Activated naive CD4-positive, alpha-beta T cell treated with anti-CD3 and anti-CD28 coated beads, Interleukin-2, amount 50 U/mL, for 24 hours (primary cell): ENCODE data around the gene DEAF1.

Experiments used
- H3K27ac Mint-ChIP-seq: one replicate; pipeline ENCODE4 v1.8.0; 2021; ENCODE audit warnings: mild to moderate bottlenecking, mixed read lengths
- H3K27me3 Mint-ChIP-seq: one replicate; pipeline ENCODE4 v1.8.0; 2021; ENCODE audit warnings: mixed read lengths
- H3K36me3 Mint-ChIP-seq: one replicate; pipeline ENCODE4 v1.8.0; 2021; ENCODE audit warnings: mixed read lengths
- H3K4me1 Mint-ChIP-seq: one replicate; pipeline ENCODE4 v1.8.0; 2021; ENCODE audit warnings: mixed read lengths
- H3K4me3 Mint-ChIP-seq: one replicate; pipeline ENCODE4 v1.8.0; 2021; ENCODE audit warnings: mild to moderate bottlenecking, mixed read lengths
- H3K9me3 Mint-ChIP-seq: one replicate; pipeline ENCODE4 v1.8.0; 2021; ENCODE audit warnings: mixed read lengths

DEAF1 gene

DNA sequence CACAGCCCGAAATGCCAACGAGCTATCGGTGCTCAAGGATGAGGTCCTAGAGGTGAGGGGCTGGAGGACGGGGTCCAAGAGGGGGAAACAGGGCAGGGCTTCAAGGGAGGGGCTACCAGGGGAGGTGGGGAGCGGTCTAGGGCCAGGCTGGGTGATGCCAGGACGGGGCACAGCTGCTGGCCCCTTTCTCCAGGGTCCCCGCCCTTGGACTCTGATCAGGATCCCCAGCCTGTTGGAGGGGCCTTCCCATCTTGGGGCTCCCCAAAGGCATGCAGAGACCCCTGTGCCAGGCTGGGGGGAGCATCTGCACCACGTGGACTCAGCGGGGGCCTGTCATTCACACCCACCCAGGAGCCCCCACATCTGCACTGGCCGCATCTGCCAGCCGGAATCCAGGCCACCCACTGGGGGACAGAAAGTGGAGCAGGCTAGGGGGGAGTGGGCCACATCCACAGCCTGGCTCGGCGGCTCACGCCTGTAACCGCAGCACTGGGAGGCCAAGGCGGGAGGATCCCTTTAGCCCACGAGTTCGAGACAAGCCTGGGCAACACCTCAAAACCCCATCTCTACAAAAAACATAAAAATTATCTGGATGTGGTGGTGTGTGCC is 29.9 kb upstream of the DEAF1 start:
- peak overlapping the region; percentile 23 for H3K4me3 Mint-ChIP-seq
- H3K4me1 Mint-ChIP-seq: peaks cover 5% of the 10 kb centered on the region
- H3K27ac Mint-ChIP-seq: no peak overlapping the region
- H3K27me3 Mint-ChIP-seq: peaks cover 8% of the 10 kb centered on the region
- no peaks in the 10 kb centered on the region for H3K36me3 Mint-ChIP-seq
- H3K9me3 Mint-ChIP-seq: no peaks in the 10 kb centered on the region

DNA sequence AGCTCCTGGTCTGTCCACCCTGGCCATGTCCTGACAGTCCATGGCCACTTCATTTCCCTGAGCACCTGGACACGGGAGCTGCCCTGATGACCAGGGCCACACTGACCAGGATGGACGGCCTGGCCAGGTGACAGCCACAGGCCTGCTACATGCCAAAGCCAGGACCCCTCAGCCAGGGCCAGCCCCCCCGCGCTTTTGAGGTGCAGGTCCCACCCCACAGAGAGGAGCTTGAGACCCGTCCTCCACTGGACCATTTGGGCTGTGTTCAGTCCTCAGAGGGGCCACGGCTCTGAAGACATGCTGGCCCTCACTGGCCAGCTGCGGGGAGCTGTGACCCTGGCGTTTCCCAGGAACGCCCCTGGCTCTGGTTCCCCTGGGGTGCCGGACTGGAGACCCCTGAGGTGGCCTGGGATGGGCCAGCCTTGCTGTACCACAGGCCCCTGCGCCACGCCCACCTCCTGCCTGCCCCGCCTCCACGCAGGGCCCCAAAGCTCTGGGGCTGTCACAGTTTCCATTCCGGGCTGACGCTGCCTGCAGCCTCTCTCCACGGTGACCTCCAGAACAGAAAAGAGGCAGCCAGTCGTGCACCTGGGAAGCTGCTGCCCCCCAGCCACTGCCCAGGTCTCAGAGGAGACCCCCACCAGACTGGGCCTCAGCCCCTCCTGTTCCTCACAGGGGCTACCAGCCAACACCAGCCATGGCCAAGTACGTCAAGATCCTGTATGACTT is 29.2 kb upstream of the DEAF1 start:
- H3K27me3 Mint-ChIP-seq: peaks cover 11% of the 10 kb centered on the region
- no peaks in the 10 kb centered on the region for H3K9me3 Mint-ChIP-seq
- peaks cover 5% of the 10 kb centered on the region for H3K4me1 Mint-ChIP-seq
- H3K4me3 Mint-ChIP-seq: no peak overlapping the region
- no peak overlapping the region for H3K27ac Mint-ChIP-seq
- no peaks in the 10 kb centered on the region for H3K36me3 Mint-ChIP-seq

DNA sequence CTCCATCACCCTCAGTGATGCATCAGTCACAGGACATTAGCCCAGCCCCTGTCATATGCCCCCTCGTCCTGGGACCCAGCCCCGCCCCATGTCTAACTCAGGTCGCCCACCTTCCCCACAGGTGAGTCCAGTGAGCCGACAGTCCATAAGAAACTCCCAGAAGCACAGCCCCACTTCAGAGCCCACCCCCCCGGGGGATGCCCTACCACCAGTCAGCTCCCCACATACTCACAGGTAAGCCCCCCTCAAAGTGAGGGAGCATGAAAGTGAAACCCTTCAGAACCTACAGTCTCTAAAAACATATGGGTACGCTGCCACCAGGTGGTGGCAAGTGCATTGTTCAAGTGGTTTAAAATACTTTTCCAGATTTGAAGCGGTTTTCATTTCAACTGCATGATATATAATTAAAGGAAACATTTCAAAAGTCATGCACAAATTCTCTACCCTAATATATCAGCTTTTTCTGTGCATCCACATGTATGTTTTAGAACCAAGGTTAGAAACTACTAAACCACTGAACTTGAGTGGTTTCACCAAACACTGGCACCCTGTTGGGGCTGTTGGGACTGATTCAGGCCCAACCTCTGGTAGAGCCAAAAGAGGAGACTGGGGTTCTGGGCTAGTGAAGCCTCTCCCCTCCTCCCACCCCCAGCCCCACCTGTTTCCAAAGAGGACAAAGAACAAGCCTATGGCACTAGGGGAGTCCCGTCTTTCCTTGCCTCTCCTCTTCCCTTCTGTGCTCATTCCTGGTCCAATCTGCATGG is 28.3 kb upstream of the DEAF1 start:
- no peak overlapping the region for H3K27ac Mint-ChIP-seq
- no peaks in the 10 kb centered on the region for H3K36me3 Mint-ChIP-seq
- H3K9me3 Mint-ChIP-seq: no peaks in the 10 kb centered on the region
- H3K4me3 Mint-ChIP-seq: peak overlapping the region; percentile 47
- peaks cover 5% of the 10 kb centered on the region for H3K4me1 Mint-ChIP-seq
- H3K27me3 Mint-ChIP-seq: peaks cover 11% of the 10 kb centered on the region

DNA sequence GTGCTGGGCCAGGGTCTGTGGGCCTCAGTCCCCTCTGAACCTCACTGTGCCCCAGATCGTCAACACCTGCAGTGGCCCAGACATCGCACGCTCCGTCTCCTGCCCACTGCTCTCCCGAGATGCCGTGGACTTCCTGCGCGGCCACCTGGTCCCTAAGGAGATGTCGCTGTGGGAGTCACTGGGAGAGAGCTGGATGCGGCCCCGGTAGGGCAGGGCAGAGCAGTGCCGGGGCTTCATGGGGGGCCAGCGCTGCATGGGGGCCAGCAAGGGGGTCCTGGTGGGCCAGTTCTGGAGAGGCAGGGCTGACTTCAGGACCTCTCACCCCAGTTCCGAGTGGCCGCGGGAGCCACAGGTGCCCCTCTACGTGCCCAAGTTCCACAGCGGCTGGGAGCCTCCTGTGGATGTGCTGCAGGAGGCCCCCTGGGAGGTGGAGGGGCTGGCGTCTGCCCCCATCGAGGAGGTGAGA is 27.4 kb upstream of the DEAF1 start:
- H3K9me3 Mint-ChIP-seq: no peaks in the 10 kb centered on the region
- H3K27me3 Mint-ChIP-seq: peaks cover 11% of the 10 kb centered on the region
- H3K27ac Mint-ChIP-seq: no peak overlapping the region
- no peak overlapping the region for H3K4me3 Mint-ChIP-seq
- no peaks in the 10 kb centered on the region for H3K36me3 Mint-ChIP-seq
- H3K4me1 Mint-ChIP-seq: peaks cover 5% of the 10 kb centered on the region

DNA sequence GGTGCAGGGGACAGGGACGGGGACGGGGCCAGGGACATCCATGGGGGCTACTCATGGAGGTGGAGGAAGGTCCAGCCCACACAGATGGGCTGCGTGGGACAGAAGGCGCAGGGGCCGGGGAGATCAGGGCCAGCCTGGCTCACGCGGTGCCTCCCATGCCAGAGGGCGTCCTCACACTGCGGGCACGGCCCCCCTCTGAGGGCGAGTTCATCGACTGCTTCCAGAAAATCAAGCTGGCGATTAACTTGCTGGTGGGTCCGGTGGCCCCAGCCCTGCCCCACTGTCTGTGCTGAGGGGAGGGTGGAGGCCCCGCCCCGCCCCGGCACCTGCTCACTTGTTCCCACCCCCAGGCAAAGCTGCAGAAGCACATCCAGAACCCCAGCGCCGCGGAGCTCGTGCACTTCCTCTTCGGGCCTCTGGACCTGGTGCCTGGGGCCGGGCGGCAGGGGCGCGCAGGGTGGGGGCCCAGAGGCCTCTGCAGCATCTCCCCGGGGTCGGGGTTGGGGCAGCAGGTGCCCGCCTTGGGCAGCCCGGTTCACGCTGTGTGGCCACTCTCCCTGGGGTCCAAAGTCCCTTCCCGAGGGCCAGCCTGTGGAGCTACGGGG is 26.8 kb upstream of the DEAF1 start:
- Mint-ChIP-seq H3K4me3 (peak overlapping the region; percentile 62), H3K9me3 (no peaks in the 10 kb centered on the region), H3K27ac (no peak overlapping the region), H3K4me1 (peaks cover 5% of the 10 kb centered on the region), H3K27me3 (peaks cover 11% of the 10 kb centered on the region), H3K36me3 (no peaks in the 10 kb centered on the region)

DNA sequence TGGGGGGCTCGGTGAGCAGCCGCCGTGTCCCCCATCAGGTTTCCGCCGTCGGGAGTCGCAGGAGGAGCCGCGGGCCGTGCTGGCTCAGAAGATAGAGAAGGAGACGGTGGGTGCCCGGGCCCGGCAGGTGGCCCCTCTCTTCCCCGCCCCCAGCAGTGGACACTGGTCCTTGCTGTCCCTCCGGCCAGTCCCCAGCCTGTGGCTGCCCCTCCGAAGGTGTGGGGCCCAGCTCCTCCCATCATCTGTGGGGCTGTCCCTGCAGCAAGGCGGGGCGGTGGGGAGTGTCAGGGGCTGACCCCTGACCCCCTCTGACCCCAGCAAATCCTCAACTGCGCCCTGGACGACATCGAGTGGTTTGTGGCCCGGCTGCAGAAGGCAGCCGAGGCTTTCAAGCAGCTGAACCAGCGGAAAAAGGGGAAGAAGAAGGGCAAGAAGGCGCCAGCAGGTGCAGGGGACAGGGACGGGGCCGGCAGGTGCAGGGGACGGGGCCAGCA is 26.3 kb upstream of the DEAF1 start:
- Mint-ChIP-seq H3K4me1 (peaks cover 5% of the 10 kb centered on the region), H3K36me3 (no peaks in the 10 kb centered on the region), H3K9me3 (no peaks in the 10 kb centered on the region), H3K4me3 (peak overlapping the region; percentile 62), H3K27me3 (peaks cover 11% of the 10 kb centered on the region), H3K27ac (no peak overlapping the region)

DNA sequence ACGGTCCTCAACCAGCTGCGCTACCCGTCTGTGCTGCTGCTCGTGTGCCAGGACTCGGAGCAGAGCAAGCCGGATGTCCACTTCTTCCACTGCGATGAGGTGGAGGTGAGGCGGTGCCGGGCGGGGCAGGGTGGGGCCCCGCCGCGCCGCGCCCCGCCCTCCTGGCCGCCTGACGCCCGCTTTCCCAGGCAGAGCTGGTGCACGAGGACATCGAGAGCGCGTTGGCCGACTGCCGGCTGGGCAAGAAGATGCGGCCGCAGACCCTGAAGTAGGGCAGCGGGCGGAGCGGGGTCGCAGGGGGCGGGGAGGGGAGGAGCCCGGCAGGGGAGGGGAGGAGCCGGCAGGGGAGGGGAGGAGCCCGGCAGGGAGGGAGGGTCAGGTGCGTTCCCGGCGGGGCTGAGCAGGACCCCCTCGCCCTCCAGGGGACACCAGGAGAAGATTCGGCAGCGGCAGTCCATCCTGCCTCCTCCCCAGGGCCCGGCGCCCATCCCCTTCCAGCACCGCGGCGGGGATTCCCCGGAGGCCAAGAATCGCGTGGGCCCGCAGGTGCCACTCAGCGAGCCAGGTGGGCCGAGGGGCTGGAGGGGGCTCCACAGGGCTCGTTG is 25.7 kb upstream of the DEAF1 start:
- no peaks in the 10 kb centered on the region for H3K9me3 Mint-ChIP-seq
- H3K4me1 Mint-ChIP-seq: peaks cover 5% of the 10 kb centered on the region
- H3K27me3 Mint-ChIP-seq: peaks cover 11% of the 10 kb centered on the region
- no peak overlapping the region for H3K27ac Mint-ChIP-seq
- H3K4me3 Mint-ChIP-seq: peak overlapping the region; percentile 59
- H3K36me3 Mint-ChIP-seq: no peaks in the 10 kb centered on the region

DNA sequence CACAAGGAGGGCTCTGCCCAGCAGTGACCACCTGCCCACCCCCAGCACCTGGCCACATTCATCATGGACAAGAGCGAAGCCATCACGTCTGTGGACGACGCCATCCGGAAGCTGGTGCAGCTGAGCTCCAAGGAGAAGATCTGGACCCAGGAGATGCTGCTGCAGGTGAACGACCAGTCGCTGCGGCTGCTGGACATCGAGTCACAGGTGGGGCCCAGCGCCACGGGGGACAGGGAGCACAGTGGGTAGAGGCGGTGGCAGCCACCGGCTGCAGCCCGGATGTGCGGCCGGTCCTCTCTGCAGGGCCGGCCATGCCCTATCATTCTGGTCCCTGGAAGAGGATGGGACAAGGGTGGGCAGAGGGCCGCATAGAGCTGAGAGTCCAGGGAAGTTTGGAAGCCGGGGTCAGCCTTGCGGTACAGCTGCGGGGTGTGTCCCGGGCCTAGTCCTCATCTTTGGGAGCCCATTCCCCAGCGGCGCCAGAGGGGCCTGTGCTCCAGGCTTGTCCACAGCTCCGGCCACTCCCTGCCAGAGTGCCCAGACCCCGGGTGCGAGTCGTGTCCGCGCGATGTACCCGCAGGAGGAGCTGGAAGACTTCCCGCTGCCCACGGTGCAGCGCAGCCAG is 25.1 kb upstream of the DEAF1 start:
- Mint-ChIP-seq H3K4me1 (peaks cover 5% of the 10 kb centered on the region), H3K4me3 (peak overlapping the region; percentile 59), H3K9me3 (no peaks in the 10 kb centered on the region), H3K36me3 (peaks cover 2% of the 10 kb centered on the region), H3K27ac (peak overlapping the region; percentile 65), H3K27me3 (peaks cover 11% of the 10 kb centered on the region)

DNA sequence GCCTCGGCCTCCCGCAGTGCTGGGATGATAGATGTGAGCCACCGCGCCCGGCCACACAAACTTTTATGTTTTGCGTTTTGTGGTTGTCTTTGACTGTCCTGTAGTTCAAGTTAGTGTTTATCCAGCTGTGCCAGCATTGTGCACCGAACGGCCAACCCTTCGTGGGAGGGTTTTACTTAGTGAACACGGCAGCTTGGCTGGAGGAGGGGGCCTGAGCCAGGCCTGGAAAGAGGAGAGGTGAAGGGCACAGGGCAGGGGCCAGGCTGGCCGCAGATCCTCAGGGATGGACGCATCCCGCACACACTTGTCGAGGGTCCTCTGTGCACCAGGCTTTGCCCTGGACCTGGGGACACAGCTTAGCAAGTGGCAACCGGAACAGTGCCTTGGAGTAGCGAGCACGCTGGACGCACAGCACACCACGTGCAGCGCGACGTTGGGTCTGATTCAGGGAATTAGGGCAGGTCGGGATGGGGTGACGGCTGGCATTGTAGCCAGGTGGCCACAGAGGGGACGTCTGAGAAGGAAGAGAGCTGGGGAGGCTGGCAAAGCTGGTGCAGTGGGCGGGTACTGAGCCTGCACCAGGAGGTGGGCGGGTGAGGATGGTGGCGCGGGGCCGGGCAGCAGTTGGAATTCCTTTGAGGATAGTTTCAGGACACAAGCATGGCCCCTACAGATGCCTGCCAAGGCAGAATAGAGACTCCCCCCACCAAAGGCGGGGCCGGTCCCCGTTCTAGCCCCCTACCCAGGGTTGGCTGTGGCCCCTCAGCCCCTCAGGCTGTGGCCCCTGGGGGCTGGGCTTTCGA is 24.4 kb upstream of the DEAF1 start:
- peaks cover 2% of the 10 kb centered on the region for H3K36me3 Mint-ChIP-seq
- peaks cover 11% of the 10 kb centered on the region for H3K27me3 Mint-ChIP-seq
- H3K4me1 Mint-ChIP-seq: peaks cover 5% of the 10 kb centered on the region
- peak overlapping the region; percentile 59 for H3K4me3 Mint-ChIP-seq
- H3K9me3 Mint-ChIP-seq: no peaks in the 10 kb centered on the region
- H3K27ac Mint-ChIP-seq: no peak overlapping the region

DNA sequence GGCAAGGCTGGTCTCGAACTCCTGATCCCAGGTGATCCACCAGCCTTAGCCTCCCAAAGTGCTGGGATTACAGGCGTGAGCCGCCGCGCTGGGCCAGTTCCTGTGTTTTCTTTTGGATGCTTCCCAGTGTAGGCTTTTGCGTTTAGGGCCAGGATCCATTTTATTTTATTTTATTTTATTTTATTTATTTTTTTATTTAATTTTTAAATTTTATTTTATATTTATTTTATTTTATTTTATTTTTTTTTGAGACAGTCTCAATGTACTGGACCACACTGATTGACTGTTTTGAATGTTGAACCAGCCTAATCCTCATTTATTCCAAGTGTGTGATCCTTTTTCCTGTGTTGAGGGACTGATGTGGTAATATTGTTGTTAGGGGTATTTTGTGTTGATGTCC is 19.4 kb upstream of the DEAF1 start:
- H3K27me3 Mint-ChIP-seq: peaks cover under 1% of the 10 kb centered on the region
- peaks cover 2% of the 10 kb centered on the region for H3K36me3 Mint-ChIP-seq
- H3K9me3 Mint-ChIP-seq: no peaks in the 10 kb centered on the region
- no peak overlapping the region for H3K4me3 Mint-ChIP-seq
- peak overlapping the region; percentile 8 for H3K27ac Mint-ChIP-seq
- peaks cover 6% of the 10 kb centered on the region for H3K4me1 Mint-ChIP-seq

DNA sequence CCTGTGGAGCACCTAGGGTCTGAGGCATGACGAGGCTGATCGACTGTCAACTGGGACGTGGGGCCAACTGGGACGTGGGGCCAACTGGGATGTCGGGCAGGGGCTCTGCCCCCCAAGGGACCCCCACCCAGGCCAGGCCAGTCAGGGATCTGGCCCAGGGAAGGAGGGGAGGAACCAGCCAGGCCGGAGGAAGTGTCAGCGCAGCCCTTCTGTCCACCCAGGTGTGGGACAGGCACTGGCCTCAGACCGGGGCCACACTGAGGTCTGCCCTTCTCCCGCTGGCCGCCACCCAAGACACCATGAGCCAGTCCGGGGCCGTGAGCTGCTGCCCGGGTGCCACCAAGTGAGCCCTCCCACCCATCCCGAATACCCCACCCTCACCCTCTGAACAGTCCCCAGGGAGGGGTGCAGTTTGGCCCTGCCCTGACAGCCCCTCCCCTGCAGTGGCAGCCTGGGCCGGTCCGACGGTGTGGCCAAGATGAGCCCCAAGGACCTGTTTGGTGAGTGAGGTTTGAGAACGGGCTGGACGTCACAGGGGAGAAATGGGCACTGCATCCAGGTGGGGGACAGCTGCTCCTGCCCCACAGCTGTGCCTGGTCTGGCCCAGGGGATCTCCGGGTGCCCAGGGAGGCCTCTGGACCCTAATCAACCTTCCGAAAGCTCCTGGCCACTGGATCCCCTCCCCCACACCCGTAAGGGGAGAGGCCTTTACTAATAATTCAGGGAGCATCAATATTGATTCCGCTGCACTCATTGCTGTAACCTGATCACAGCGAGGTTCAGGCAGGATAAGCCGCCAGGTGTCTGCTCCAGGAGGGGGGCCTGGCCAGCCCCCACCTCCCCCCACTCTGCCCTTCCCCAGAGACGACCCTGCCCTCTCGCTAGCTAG is 14.3 kb upstream of the DEAF1 start:
- Mint-ChIP-seq H3K27ac (no peak overlapping the region), H3K27me3 (no peaks in the 10 kb centered on the region), H3K4me1 (peaks cover 6% of the 10 kb centered on the region), H3K4me3 (no peak overlapping the region), H3K36me3 (no peaks in the 10 kb centered on the region), H3K9me3 (no peaks in the 10 kb centered on the region)

DNA sequence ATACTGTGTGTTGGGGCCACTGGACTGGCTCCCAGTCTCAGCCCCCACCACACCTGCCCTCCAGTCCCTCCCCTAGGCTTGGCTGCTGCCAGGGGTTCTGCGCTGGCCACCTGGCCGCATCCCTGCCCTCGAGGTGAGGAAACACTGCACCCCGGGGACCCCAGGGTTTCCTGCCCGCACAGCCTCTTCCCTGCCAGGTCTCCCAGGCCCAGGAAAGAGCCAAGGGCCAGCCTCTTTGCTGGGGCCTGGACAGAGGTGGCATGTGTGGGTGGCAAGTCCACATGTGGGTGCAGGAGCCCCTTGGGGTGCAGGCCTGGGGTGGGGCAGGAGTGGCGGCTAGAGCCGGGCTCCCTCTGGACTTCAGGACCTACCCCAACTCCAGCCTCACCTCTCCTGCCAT is 13.5 kb upstream of the DEAF1 start:
- Mint-ChIP-seq H3K4me3 (no peak overlapping the region), H3K4me1 (peaks cover 6% of the 10 kb centered on the region), H3K27ac (no peak overlapping the region), H3K27me3 (no peaks in the 10 kb centered on the region), H3K9me3 (no peaks in the 10 kb centered on the region), H3K36me3 (no peaks in the 10 kb centered on the region)

DNA sequence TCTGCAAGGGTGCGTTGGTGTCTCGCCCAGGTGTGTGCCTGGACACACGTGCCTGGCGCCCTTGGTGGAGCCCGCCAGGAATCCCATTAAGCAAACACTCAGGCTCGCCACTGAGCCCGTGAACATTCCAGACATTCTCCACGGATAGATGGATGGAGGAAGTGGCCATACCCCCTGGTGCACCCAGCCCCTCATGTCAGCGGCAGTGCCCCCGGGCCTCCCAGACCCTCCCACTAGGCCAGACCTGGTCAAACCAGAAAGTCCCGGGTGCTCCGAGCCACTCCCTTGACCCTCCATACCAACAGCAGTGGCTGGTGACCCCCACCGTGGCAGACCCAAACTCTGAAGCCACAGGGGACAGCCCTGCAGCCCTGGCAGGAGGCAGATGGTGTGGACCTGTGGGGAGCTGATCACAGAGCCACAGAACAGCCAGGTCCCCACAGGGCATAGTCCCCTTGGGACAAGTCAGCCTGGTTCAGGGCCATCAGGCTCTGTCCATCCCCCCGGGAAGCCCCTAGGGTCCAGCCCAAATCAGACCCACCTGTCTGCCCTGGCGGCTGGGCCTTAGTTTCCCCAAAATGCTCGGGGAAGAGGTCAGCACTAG is 12.9 kb upstream of the DEAF1 start:
- Mint-ChIP-seq H3K36me3 (no peaks in the 10 kb centered on the region), H3K27ac (no peak overlapping the region), H3K9me3 (no peaks in the 10 kb centered on the region), H3K27me3 (no peaks in the 10 kb centered on the region), H3K4me3 (no peak overlapping the region), H3K4me1 (peaks cover 6% of the 10 kb centered on the region)
